ENCODE measurements around the gene CNOT8.

Gene CNOT8

GRCh38 chr5:154836225-154836624 lies 22.2 kb upstream of the CNOT8 start:
- DNase-seq, result no peak

- DNase-seq, result no peak
Measured at GRCh38 chr5:154837009-154837901, 21.2 kb upstream of the CNOT8 start.

DNA sequence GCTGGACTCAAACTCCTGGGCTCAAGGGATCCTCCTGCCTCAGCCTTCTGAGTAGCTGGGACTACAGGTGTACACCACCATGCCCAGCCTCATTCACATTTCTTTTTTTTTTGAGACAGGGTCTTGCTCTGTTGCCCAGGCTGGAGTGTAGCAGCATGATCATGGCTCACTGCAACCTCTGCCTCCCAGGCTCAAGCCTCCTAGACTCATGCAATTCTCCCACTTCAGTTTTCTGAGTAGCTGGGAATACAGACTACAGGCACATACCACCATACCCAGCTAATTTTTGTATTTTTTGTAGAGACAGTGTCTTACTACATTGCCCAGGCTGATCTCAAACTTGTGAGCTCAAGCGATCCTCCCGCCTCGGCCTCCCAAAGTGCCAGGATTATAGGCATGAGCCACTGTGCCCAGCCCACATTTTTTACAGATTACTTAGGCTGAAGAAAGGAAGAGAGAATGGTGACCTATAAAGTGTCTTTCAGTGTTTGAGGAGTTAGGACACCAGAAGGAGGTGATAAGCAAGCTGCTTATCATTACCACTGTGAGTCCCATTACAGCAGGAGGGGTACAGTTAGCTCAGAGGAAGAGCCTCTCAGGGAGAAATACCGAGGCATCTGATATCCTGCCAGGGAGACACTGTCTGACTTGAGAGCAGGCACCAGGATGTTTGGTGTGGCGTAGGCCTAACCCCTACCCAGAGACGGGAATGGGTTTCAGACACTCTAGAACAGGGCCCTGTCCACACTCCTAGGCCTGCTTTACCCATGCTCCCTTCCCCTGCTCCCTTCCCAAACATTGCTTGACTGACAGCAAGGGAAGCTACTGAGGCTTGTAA lies 17.8 kb upstream of the CNOT8 start:
- DNase-seq, result no peak

DNA sequence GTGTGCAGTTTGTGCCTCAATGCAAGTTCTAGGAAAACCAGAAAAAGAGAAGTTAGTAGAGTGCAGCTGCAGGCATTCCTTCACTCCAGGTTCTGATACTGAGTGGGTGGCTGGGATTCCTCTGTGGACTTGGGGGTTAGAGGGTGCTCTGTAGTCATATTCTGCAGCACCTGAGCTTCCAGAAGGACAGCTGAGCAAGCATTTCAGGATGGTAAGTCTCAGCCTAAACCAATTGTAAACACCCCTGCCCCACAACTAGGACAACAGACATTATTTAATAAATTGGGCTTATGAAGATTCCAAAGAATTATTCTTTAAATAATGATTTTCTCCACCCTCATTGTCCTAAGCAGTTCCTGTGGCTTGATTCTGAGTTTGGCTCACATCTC lies 17.2 kb upstream of the CNOT8 start:
- DNase-seq, result no peak

DNA sequence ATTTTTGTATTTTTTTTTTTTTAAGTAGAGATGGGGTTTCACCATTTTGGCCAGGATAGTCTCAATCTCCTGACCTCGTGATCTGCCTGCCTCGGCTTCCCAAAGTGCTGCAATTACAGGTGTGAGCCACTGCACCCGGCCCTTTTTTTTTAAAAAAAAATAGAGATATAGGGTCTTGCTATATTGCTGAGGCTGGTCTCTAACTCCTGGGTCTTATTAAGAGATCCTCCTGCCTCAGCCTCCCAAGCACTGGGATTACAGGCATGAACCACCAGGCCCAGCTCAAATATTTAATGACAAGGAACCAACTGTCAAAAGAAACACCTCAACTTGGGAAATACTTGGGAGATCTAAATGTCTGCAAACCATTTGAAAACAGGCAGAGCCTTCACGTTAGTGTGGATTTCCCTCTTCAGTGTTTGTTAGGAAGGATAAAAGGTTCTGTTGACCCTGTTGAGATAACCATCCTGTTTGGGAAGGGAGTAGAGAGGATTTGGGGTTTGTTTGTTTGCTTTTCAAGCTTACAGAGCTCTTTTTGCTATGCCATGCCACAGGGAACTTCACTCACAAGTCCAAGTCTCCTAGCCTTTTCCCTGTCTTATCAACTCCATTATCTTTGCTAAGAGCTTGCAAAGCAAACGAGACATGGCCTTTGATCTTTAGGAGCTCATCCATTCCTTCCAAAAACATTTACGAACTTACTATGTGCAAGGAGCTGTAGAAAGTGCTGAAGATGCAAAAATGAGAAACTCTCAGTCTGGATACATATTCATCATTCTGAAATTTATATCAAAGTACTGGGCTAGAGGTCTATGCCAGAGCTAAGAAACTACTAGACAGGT lies 15.5 kb upstream of the CNOT8 start:
- DNase-seq, result no peak

DNA sequence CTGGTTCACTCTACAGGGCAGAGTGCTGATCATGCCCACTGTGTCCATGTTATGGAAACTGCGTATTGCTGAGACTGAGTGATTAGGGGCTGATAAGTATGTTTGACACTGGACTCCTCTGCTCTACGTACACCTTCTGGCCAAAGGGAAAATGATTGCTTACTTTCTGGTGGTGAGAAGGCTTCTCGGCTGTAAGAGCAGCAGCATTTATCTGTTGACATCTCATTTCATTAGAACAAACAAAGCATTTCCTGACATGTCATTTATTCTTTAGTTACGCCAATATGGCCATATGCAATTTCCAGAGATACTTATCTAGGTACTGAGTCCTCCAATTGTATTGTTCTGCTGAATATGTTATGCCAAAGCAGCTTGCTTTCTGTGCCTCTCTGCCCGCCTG lies 13.6 kb upstream of the CNOT8 start:
- DNase-seq, result no peak

- no peak for DNase-seq
Measured at GRCh38 chr5:154849264-154849785, 9.1 kb upstream of the CNOT8 start.

DNA sequence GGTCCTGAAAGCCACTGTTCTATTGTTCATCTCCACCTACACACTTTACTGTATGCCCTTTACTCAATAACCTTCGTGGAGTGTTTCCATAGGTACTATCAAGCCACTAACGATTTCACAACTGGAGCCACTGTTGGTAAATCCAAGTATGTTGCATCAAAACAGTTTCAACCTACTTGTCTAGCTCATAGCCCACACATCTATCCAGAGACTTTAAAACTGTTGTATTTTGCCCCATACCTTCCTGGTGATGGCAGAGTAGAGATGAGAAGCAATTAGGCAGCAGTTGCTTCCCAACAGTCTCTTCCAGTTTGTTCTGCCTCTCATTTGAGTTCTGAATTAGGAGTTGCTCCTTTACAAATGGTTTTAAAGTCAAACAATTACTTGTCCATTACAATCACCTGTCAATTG lies 8.6 kb upstream of the CNOT8 start:
- DNase-seq, result no peak

GRCh38 chr5:154850255-154851062 lies 8.0 kb upstream of the CNOT8 start, which contains the start of gene FAXDC2:
Gene FAXDC2, minus strand, starts transcription at chr5:154850603. Its CDS starts 12,425 bp downstream, at chr5:154838178.
- DNase-seq, result peak; percentile 90

DNA sequence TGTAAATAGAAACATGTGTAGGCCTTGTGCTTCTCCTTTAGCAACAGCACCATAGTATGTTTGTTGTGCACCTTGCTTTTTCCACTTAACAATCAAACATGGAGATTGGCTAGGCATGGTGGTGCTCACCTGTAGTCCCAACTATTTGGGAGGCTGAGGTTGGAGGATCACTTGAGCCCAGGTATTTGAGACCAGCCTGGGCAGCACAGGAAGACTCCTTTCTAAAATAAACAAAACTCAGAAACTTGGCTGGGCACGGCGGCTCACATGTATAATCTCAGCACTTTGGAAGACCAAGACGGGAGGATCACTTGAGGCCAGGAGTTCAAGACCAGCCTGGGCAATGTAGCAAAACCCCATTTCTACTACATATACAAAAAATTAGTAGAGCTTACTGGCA lies 7.1 kb upstream of the CNOT8 start:
- DNase-seq, result no peak

- DNase-seq, result peak; percentile 98
Measured at GRCh38 chr5:154857530-154858296, 714 bp upstream of the CNOT8 start.

DNA sequence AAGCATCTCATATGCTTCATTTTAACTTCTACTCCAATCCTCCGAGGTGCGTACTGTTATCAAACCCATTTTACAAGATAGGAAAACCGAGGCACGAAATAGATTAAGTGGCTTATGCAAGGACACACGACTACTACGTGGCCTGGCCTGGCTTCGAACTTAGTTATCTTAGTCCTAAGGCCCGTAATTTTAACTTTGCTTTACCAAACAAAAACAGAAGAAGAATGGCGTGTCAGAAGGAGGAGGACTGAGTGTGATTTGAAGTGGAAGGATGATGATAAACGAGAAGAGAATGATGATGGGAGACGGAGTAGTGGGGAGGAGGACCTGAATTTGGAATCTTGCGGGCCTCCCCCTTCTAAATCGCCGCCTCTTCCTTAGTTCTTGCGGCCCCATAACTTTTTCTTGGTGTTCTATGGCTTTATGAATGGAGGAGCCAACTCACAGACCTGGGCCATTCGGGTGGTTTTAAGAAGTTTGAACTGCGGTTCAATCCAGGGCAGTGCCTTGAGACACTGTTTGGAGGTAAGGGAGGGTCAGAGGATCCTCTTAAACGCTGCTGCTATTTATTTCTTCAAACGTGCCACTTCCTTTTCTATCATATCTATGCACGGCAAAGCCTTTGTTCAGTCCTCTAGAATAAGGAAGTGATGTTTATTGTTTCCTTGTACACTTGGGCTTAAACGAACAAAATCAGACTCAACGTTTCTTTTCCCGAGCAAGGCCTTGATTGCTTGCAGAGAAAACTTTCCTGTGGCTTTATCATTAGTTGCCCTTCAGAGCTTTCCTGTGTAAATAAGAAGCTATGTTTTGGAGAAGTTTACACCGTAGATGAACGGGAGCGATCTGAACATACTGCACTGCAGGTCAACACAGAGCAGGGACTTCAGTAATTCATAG lies 795 bp downstream of the CNOT8 start:
- no peak for DNase-seq

DNA sequence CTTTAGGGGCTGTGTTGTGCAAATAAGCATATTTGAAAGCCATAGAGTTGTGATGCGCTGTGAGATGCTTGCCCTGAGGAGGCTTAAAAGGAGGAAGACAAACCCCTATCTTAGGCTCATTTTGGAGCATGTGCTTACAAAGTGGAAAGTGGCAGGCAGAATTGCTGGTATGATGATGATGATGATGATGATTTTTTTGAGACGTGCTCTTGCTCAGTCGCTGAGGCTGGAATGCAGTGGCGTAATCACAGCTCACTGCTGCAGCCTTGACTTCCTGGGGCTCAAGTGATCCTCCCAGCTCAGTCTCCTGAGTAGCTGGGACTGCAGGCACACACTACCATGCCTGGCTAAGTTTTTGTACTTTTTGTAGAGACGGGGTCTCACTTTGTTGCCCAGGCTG lies 1.7 kb downstream of the CNOT8 start:
- no peak for DNase-seq

DNA sequence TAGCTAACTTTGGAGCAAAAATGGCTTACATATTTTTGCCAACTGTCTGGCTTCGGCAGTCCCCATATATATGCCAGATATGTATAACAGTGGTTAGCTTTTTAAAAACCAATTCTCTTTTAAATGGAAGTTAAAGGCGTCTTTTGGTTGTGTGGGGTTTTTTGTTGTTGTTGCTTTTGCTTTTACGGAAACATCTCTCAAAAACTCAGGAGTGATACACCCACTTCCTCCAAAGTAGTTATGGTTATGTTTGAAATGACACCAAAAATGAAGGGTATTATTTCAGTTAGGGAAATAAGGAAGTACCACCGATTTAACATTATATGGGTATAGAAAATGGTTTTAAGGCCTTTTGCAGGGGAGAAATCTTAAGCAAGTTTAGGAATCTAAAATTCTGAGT lies 2.3 kb downstream of the CNOT8 start:
- DNase-seq, result no peak

- no peak for DNase-seq
Measured at GRCh38 chr5:154861946-154862345, 3.5 kb downstream of the CNOT8 start.

- no peak for DNase-seq
Measured at GRCh38 chr5:154862766-154863165, 4.3 kb downstream of the CNOT8 start.

DNA sequence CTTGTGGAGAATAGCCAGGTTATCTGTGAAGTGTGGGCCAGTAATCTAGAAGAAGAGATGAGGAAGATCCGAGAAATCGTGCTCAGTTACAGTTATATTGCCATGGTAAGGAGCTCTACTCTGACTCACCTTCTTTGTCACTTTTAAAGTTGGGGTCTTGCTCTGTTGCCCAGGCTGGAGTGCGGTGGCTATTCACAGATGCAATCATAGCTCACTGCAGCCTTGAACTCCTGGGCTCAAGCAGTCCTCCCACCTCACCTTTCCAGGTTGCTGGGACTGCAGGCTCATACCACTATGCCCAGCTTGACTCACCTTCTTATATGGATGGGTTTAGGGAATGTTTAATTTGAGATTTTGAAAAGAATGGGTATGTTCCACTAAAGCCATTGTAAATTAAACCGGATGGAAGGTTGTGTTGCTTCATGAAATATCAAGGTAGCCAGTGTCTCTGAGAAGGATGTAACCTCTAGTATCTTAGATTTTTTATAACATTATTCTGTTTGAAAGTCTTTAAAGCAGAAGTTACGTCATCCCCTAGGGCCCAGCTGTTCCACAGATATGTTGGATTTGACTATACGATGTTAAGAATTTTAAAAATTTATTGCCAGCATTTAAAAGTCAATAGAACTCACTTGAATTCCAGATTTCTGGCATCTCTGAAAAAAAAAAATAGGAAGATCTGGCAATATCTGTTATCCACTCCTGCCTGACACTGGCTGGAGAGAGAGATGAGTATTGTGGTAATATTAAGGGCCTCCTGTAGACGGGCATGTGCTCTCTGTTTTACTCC lies 5.1 kb downstream of the CNOT8 start:
- no peak for DNase-seq

GRCh38 chr5:154865466-154866184 lies 7.2 kb downstream of the CNOT8 start:
- no peak for DNase-seq

Measured in left hindlimb (tissue), 1 donor.